VCaP (cell line): ENCODE results near the gene AFF1.
A peak's percentile ranks its signal among the peaks of the same experiment; 100 is the strongest.

Experiments
- H3K27ac ChIP-seq: fragments of 450-650 bp; 2 replicates; pipeline ENCODE4 v1.5.1; 2017
- CTCF ChIP-seq: fragments of 450-650 bp; conservative IDR thresholded peaks from 2 replicates; pipeline ENCODE4 v1.5.1; 2017; ENCODE audit warnings: mild to moderate bottlenecking, moderate library complexity

Gene AFF1

DNA sequence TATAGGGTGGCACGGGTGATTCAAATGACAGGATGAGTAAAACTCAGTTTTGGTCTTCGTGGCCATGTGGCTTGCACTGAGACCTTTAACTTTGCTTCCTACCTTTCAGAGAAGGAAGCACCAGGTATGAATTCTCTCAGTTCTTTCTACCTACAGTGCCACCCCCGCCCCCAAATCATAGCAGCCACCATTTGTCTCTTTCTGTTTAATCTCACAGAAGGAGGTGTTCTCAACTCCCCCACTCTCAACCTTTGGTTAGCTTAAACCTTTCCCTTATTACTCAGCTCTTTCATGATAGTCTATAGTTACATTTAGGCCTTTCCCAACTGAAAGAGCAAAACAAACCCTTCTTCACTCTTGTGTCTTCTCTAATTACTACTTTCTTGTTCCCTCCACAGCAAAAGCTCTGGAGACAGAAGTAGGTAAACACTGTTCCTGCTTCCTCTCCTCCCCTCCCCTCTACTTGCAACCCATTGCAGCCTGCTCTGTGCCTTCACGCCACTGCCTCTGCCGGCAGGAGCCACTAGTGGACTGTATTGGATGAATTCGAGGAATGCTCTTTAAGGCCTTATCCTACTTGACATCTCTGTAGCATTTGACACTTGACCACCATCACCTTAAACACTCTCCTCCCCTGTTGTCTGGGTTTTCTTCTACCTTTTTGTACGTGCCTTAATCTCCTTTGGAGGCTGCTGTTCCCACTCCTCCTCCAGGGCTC lies 123.7 kb downstream of the AFF1 start:
- TF ChIP-seq CTCF, result peak; percentile 44
- H3K27ac ChIP-seq, result peak overlapping the region; percentile 18; the same call in 1 of the 2 replicates

DNA sequence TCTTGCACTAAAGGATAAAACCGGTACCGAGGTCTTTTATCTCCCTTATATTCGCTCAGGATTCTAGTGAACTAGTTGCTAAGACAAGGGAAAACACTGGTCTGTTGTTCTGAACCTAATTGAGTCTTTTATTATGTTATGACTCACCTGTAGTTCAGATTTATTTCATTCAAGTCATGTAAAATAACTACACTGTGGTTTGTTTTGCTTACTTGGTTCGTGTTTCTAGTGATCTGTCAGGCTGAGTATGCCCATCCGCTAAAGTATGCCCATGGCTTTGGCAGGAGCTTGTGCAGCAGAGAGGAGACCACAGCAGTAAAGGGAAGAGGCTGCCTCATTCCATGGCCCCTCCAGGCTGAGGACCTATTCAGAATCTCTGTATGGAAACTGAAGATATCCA lies 126.1 kb downstream of the AFF1 start:
- H3K27ac ChIP-seq, result peak overlapping the region; percentile 8; the same call in 1 of the 2 replicates
- no peak for TF ChIP-seq CTCF

- peak overlapping the region; percentile 97 for H3K27ac ChIP-seq
- no peak for TF ChIP-seq CTCF
These were observed 130.2 kb downstream of the AFF1 start for GRCh38 chr4:87065021-87065420.

GRCh38 chr4:87066403-87067123 lies 131.8 kb downstream of the AFF1 start:
- no peak for TF ChIP-seq CTCF

DNA sequence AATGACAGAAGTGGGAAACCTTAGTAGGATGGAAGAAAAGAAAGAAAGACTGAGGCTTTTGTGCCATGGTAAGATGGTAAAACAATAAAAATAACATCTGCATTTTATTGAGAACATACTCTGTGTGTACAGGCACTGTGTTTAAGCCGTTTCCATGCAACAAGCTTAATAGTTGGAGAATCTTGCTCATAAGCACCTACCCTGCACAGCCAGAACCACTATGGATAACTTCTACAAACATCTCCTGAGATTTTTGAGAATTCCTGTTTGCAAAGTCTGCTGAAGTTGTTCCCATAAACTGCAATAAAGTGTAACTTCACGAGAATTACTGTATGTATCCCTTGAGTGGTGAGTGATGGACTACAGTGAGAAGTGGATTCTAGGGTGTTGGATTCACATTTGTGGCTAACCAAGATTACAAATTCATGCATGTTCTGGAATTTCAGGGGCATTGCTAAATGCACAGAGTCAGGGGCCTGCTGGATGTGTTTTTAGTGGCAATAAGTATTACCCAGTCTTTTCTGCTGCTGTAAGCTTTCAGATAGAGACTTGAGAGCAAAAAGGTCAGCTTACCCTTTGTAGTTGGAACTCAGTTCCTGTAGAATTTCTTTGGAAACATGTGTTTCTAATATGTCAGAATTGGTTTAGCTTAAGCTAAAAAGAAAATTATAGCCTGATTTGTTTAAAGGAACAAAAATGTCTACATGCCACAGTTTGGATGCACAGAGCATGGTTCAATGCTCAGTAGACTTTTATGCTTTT lies 132.5 kb downstream of the AFF1 start:
- H3K27ac ChIP-seq, result peak overlapping the region; percentile 97
- no peak for TF ChIP-seq CTCF

More at GRCh38 chr4:87066403-87067123, 131.8 kb downstream of the AFF1 start:
- peak overlapping the region; percentile 97 for H3K27ac ChIP-seq

DNA sequence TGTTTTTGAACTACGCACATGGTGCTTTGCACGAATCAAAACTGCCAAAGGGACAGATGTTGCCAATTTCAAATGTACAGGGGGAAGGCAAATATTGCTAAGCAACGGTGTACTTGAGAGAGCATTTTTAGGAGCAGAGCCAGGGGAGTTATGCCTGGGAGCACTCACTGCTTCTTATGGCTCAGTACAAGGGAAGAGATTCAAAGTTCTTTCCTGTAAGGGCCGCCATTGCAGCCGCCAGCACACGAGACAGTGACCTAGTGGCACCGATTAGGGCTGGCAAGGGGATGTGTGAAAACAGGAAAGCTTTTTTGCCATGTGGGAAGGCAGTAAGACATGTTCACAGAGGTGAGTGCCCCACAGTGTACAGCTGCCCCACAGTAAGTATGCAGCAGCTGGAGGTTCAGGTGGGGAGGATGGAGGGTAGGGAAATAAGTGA lies 133.8 kb downstream of the AFF1 start:
- no peak for TF ChIP-seq CTCF
- H3K27ac ChIP-seq, result peak overlapping the region; percentile 97
